Liver (tissue), 9 donors: ENCODE measurements around the gene ILF2. TPM values are rescaled to one million over a fixed set of nuclear protein-coding genes. Genes with fewer than 3 reads are reported as not detected.

Experiments
- DNase-seq: peaks from one replicate; pipeline ENCODE4 v3.0.0-alpha.2; 2017; ENCODE audit warnings: low spot score
- H3K27ac ChIP-seq, 2 donors: one replicate each; pipeline ENCODE4 v1.7.0; 2013; ENCODE audit warnings: inconsistent platforms in 2 of 2, low read length in 2 of 2, control low read depth in 1 of 2, low read depth in 1 of 2, mild to moderate bottlenecking in 1 of 2
- H3K27me3 ChIP-seq, 4 donors: one replicate each; pipeline versions ENCODE4 v1.6.1 to v1.7.0; 2013; ENCODE audit warnings: low read length in 3 of 4, inconsistent platforms in 1 of 4, mild to moderate bottlenecking in 1 of 4, moderate library complexity in 1 of 4; ENCODE audit not compliant: control insufficient read depth in 4 of 4, insufficient read depth in 4 of 4
- H3K36me3 ChIP-seq, 4 donors: one replicate each; pipeline versions ENCODE4 v1.6.1 to v1.7.0; 2013; ENCODE audit warnings: low read length in 3 of 4, mild to moderate bottlenecking in 3 of 4, low read depth in 1 of 4, moderate library complexity in 1 of 4; ENCODE audit not compliant: control insufficient read depth in 4 of 4, insufficient read depth in 3 of 4
- H3K4me1 ChIP-seq, 4 donors: one replicate each; pipeline versions ENCODE4 v1.6.1 to v1.7.0; 2013; ENCODE audit warnings: low read length in 3 of 4, mild to moderate bottlenecking in 3 of 4, moderate library complexity in 1 of 4; ENCODE audit not compliant: control insufficient read depth in 4 of 4, insufficient read depth in 4 of 4
- H3K4me3 ChIP-seq, 3 donors: one replicate each; pipeline versions ENCODE4 v1.6.1 to v1.7.0; 2013; ENCODE audit warnings: low read length in 3 of 3, control low read depth in 1 of 3, low read depth in 1 of 3, mild to moderate bottlenecking in 1 of 3
- H3K9ac ChIP-seq, 2 donors: one replicate each; pipeline ENCODE4 v1.7.0; 2013; ENCODE audit warnings: low read length in 2 of 2, mild to moderate bottlenecking in 2 of 2, moderate library complexity in 2 of 2, control low read depth in 1 of 2, low read depth in 1 of 2
- H3K9me3 ChIP-seq, 4 donors: one replicate each; pipeline versions ENCODE4 v1.6.1 to v1.7.0; 2013; ENCODE audit warnings: low read length in 3 of 4; ENCODE audit not compliant: control insufficient read depth in 4 of 4
- ATF3 ChIP-seq: IDR thresholded peaks from 2 replicates; pipeline ENCODE4 v1.6.1; 2016; ENCODE audit warnings: antibody characterized with exemption
- CTCF ChIP-seq: fragments of 150-350 bp; IDR thresholded peaks from 2 replicates; pipeline ENCODE4 v1.5.1; 2017; ENCODE audit warnings: improper control_type of control experiment, low read depth, low read length; ENCODE audit not compliant: missing input control
- EGR1 ChIP-seq, 2 donors: IDR thresholded peaks; 2 replicates each; pipeline ENCODE4 v1.6.1; 2016 to 2018; ENCODE audit warnings: antibody characterized with exemption in 2 of 2, low read depth in 2 of 2
- FOXA1 ChIP-seq: IDR thresholded peaks from 2 replicates; pipeline ENCODE4 v1.6.1; 2016; ENCODE audit warnings: antibody characterized with exemption
- FOXA2 ChIP-seq: IDR thresholded peaks from 2 replicates; pipeline ENCODE4 v1.6.1; 2016; ENCODE audit warnings: antibody characterized with exemption
- GABPA ChIP-seq, 2 donors: IDR thresholded peaks in 1 of 2; conservative IDR thresholded peaks in 1 of 2; 2 replicates each; pipeline ENCODE4 v1.6.1; 2016; ENCODE audit warnings: antibody characterized with exemption in 2 of 2, mild to moderate bottlenecking in 1 of 2, moderate library complexity in 1 of 2
- HNF4A ChIP-seq, 2 donors: conservative IDR thresholded peaks; 2 replicates each; pipeline ENCODE4 v1.6.1; 2016; ENCODE audit warnings: antibody characterized with exemption in 2 of 2, mild to moderate bottlenecking in 2 of 2
- HNF4G ChIP-seq: IDR thresholded peaks from 2 replicates; pipeline ENCODE4 v1.6.1; 2016; ENCODE audit warnings: antibody characterized with exemption
- JUND ChIP-seq, 2 donors: IDR thresholded peaks; 2 replicates each; pipeline ENCODE4 v1.6.1; 2016; ENCODE audit warnings: antibody characterized with exemption in 2 of 2
- MAX ChIP-seq: IDR thresholded peaks from 2 replicates; pipeline ENCODE4 v1.6.1; 2016; ENCODE audit warnings: antibody characterized with exemption
- NR2F2 ChIP-seq: IDR thresholded peaks from 2 replicates; pipeline ENCODE4 v1.6.1; 2016; ENCODE audit warnings: antibody characterized with exemption
- RAD21 ChIP-seq, 2 donors: IDR thresholded peaks; 2 replicates each; pipeline ENCODE4 v1.6.1; 2016; ENCODE audit warnings: antibody characterized with exemption in 2 of 2, mild to moderate bottlenecking in 2 of 2
- REST ChIP-seq: IDR thresholded peaks from 2 replicates; pipeline ENCODE4 v1.6.1; 2016; ENCODE audit warnings: antibody characterized with exemption, mild to moderate bottlenecking
- RXRA ChIP-seq, 2 donors: IDR thresholded peaks; 2 replicates each; pipeline ENCODE4 v1.6.1; 2017 to 2018; ENCODE audit warnings: antibody characterized with exemption in 2 of 2, mild to moderate bottlenecking in 1 of 2
- SP1 ChIP-seq: IDR thresholded peaks from 2 replicates; pipeline ENCODE4 v1.6.1; 2018; ENCODE audit warnings: antibody characterized with exemption, mild to moderate bottlenecking
- TAF1 ChIP-seq: conservative IDR thresholded peaks from 2 replicates; pipeline ENCODE4 v1.6.1; 2016; ENCODE audit warnings: antibody characterized with exemption, mild to moderate bottlenecking
- YY1 ChIP-seq: IDR thresholded peaks from 2 replicates; pipeline ENCODE4 v1.6.1; 2016; ENCODE audit warnings: antibody characterized with exemption, mild to moderate bottlenecking
- ZBTB33 ChIP-seq: IDR thresholded peaks from 2 replicates; pipeline ENCODE4 v1.6.1; 2016; ENCODE audit warnings: antibody characterized with exemption
- WGBS: extraction: QIAGEN DNeasy Blood & Tissue Kit; methylation state at CpG from one replicate; pipeline ENCODE4 v1.1.7; 2013; 5-methylcytosine and 5-hydroxymethylcytosine counted together
- polyA plus RNA-seq, 2 donors: library from polyadenylated mRNA; stranded (reverse) in 1 of 2; unstranded in 1 of 2; fragments of 200-250 nt in 1 of 2; fragments of >200 nt in 1 of 2; fragmentation: Nextera tagmentation in 1 of 2; extraction: Ambion mirVana in 1 of 2; gene quantifications; one replicate each; pipeline versions ENCODE4 v1.2.1 to v1.2.3, GENCODE V29; 2013 to 2015
- total RNA-seq, 2 donors: library from RNA; depleted of rRNA; stranded (reverse); fragments of >200 nt; gene quantifications; one replicate each; pipeline ENCODE4 v1.2.3, GENCODE V29; 2014
- donor health status: healthy.
- donor health status: healthy.
- donor health status: healthy.
- donor health status: healthy.
- donor health status: healthy.

ILF2 gene
- total and polyA plus RNA-seq, 4 donors: 28.7 to 84.2 (median 51.5) TPM

GRCh38 chr1:153631047-153632022, 39.5 kb downstream of the ILF2 start:
- Histone ChIP-seq H3K9ac (no peak overlapping the region), H3K9me3 (no peaks in the 10 kb centered on the region), H3K4me1 (peaks cover 15 to 32% (median 26%) of the 10 kb centered on the region in 4 donors), H3K36me3 (peaks cover 0 to 3% (median under 1%) of the 10 kb centered on the region in 4 donors), H3K27me3 (no peaks in the 10 kb centered on the region), H3K4me3 (no peak overlapping the region), H3K27ac (no peak overlapping the region)
- no peak for TF ChIP-seq REST
- no peak for TF ChIP-seq YY1
- no peak for TF ChIP-seq CTCF
- TF ChIP-seq ATF3: no peak
- TF ChIP-seq TAF1: no peak
- peak; percentile 95 to 96 for TF ChIP-seq HNF4A (conservative IDR thresholded peaks at IDR 0.05)
- TF ChIP-seq RXRA (IDR thresholded peaks at IDR 0.05): peak in 1 of 2 donors; percentile 18
- peak; percentile 46 to 77 for TF ChIP-seq JUND (IDR thresholded peaks at IDR 0.05)
- TF ChIP-seq MAX: no peak
- TF ChIP-seq EGR1 (IDR thresholded peaks at IDR 0.05; ENCODE audit: low read depth in 2 of 2): peak in 1 of 2 donors; percentile 72
- peak; percentile 71 for TF ChIP-seq HNF4G
- TF ChIP-seq FOXA2: peak; percentile 22
- no peak for TF ChIP-seq ZBTB33
- TF ChIP-seq NR2F2: no peak
- peak; percentile 82 for TF ChIP-seq SP1
- TF ChIP-seq GABPA (IDR thresholded peaks at IDR 0.05 in 1 of 2, conservative IDR thresholded peaks at IDR 0.05 in 1 of 2): no peak
- TF ChIP-seq FOXA1: peak; percentile 41
- no peak for TF ChIP-seq RAD21 (IDR thresholded peaks at IDR 0.05)
- no peak for DNase-seq
- WGBS: 72% methylated on average over 10 of the region's 10 CpGs
